Muscle layer of colon (tissue), 2 donors: ENCODE data around the gene HIPK2.

Experiments
- H3K27ac ChIP-seq: one replicate; pipeline ENCODE4 v1.7.0; 2013; ENCODE audit warnings: low read depth, mild to moderate bottlenecking, low read length, moderate library complexity
- H3K27me3 ChIP-seq, 2 donors: one replicate each; pipeline ENCODE4 v1.7.0; 2013; ENCODE audit warnings: low read length in 2 of 2, mild to moderate bottlenecking in 2 of 2; ENCODE audit not compliant: insufficient read depth in 2 of 2, control insufficient read depth in 1 of 2
- H3K36me3 ChIP-seq: one replicate; pipeline ENCODE4 v1.7.0; 2013; ENCODE audit warnings: mild to moderate bottlenecking, low read length; ENCODE audit not compliant: insufficient read depth
- H3K4me1 ChIP-seq: one replicate; pipeline ENCODE4 v1.7.0; 2013; ENCODE audit warnings: mild to moderate bottlenecking, low read length; ENCODE audit not compliant: insufficient read depth
- H3K4me3 ChIP-seq, 2 donors: one replicate each; pipeline ENCODE4 v1.7.0; 2013; ENCODE audit warnings: low read length in 2 of 2, low read depth in 1 of 2, mild to moderate bottlenecking in 1 of 2, moderate library complexity in 1 of 2
- H3K9ac ChIP-seq: one replicate; pipeline ENCODE4 v1.7.0; 2013; ENCODE audit warnings: low read length
- H3K9me3 ChIP-seq: one replicate; pipeline ENCODE4 v1.7.0; 2013; ENCODE audit warnings: mild to moderate bottlenecking, low read length
- donor health status: abdominal sarcoma.
- donor health status: Adenocarcinoma of cecum.

The HIPK2 gene

GRCh38 chr7:139585042-139585441 is 192.8 kb downstream of the HIPK2 start:
- H3K36me3 ChIP-seq: peaks cover 27% of the 10 kb centered on the region
- H3K4me1 ChIP-seq: no peaks in the 10 kb centered on the region
- no peaks in the 10 kb centered on the region for H3K9me3 ChIP-seq
- no peak overlapping the region for H3K4me3 ChIP-seq
- H3K27me3 ChIP-seq: no peaks in the 10 kb centered on the region
- H3K9ac ChIP-seq: no peak overlapping the region
- H3K27ac ChIP-seq: no peak overlapping the region

DNA sequence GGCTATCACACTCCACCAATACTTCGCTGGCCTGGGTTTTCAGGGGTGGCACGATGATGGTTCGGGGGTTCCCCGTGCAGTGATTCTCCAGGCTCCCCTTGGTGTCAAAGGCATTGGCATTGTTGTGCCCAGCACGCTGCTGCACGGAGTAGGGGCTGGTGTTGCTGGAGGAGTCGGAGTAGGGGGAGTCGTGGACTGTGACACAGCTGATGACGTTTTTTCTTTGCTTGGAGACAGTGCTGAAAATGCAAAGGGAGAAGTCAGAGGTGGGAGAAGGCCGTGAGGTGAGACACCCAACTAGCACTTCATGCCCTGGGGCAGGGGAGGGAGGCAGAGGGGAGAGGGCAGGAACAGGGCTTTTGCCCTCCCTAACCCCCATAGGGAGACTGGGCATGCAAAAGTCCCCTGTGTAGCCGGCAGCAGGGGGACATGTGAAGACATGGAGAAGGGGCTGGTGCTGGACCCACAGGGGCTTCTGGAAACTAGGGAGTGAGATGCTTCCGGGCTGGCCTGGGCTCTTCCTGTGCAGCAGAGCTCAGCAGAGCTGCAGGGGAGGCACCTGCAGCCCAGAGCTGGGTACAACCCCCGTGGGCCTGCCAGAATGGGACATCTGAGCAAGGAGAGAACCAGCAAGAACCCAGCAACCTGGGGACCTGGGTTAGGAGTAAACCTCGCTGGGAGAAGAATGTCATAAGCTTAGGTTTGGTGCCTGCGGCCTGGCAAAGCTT is 193.8 kb downstream of the HIPK2 start:
- H3K9ac ChIP-seq: no peak overlapping the region
- no peaks in the 10 kb centered on the region for H3K27me3 ChIP-seq
- no peaks in the 10 kb centered on the region for H3K4me1 ChIP-seq
- H3K27ac ChIP-seq: no peak overlapping the region
- H3K36me3 ChIP-seq: peaks cover 27% of the 10 kb centered on the region
- no peaks in the 10 kb centered on the region for H3K9me3 ChIP-seq
- no peak overlapping the region for H3K4me3 ChIP-seq

- Histone ChIP-seq H3K4me3 (no peak overlapping the region), H3K27ac (no peak overlapping the region), H3K27me3 (no peaks in the 10 kb centered on the region), H3K4me1 (no peaks in the 10 kb centered on the region), H3K36me3 (peaks cover 27% of the 10 kb centered on the region), H3K9ac (no peak overlapping the region), H3K9me3 (no peaks in the 10 kb centered on the region)
Observed at GRCh38 chr7:139582671-139583155, 195.1 kb downstream of the HIPK2 start.

GRCh38 chr7:139582130-139582650 is 195.6 kb downstream of the HIPK2 start:
- Histone ChIP-seq H3K36me3 (peaks cover 27% of the 10 kb centered on the region), H3K27me3 (no peaks in the 10 kb centered on the region), H3K9me3 (no peaks in the 10 kb centered on the region), H3K27ac (no peak overlapping the region), H3K9ac (no peak overlapping the region), H3K4me1 (no peaks in the 10 kb centered on the region), H3K4me3 (no peak overlapping the region)

- Histone ChIP-seq H3K4me3 (no peak overlapping the region), H3K27ac (no peak overlapping the region), H3K36me3 (peaks cover 27% of the 10 kb centered on the region), H3K27me3 (no peaks in the 10 kb centered on the region), H3K9me3 (no peaks in the 10 kb centered on the region), H3K9ac (no peak overlapping the region), H3K4me1 (no peaks in the 10 kb centered on the region)
Observed at GRCh38 chr7:139580435-139580834, 197.4 kb downstream of the HIPK2 start.

DNA sequence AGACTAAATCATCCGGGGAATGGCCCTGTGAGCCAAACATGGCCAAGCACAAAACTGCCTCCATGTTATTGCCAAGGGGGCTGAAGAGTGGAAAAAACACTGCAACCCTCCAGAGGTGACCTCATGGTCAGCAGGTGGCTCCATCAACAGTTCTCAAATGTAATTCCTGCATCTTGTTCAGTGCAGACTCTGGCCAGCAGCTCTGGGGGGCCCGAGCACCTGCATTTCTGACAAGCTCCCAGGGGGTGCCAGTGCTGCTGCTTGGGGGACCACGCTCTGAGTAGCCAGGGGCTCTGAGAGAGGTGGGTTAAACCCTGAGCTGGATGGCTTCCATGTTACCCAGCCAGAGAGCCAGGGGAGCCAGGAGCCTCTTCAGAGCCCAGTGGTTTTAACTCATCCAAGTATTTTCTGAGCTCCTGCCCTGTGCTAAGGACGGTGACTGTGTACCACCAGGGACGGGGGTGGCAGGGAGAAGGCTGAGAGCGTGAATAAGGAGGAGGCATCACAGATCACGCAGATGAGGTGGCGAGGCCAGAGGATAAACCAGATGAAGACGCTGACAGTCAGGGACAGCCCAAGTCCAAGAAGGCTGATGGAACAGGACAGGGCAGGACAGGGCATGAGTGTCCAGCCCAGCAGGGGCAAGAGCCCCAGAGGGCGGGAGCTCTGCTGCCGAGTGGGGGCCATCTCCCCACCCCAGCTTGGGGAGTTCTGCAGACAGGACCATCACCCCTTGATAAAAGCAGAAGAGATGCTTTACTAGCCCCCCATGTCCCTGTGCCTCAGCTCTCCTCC is 201.4 kb downstream of the HIPK2 start:
- Histone ChIP-seq H3K9ac (no peak overlapping the region), H3K4me3 (no peak overlapping the region), H3K4me1 (no peaks in the 10 kb centered on the region), H3K27ac (no peak overlapping the region), H3K9me3 (no peaks in the 10 kb centered on the region), H3K27me3 (no peaks in the 10 kb centered on the region), H3K36me3 (peaks cover 16% of the 10 kb centered on the region)

- peaks cover 10% of the 10 kb centered on the region for H3K36me3 ChIP-seq
- H3K9me3 ChIP-seq: no peaks in the 10 kb centered on the region
- H3K27ac ChIP-seq: no peak overlapping the region
- no peaks in the 10 kb centered on the region for H3K4me1 ChIP-seq
- no peaks in the 10 kb centered on the region for H3K27me3 ChIP-seq
- no peak overlapping the region for H3K9ac ChIP-seq
- no peak overlapping the region for H3K4me3 ChIP-seq
Observed at GRCh38 chr7:139575338-139575680, 202.5 kb downstream of the HIPK2 start.

DNA sequence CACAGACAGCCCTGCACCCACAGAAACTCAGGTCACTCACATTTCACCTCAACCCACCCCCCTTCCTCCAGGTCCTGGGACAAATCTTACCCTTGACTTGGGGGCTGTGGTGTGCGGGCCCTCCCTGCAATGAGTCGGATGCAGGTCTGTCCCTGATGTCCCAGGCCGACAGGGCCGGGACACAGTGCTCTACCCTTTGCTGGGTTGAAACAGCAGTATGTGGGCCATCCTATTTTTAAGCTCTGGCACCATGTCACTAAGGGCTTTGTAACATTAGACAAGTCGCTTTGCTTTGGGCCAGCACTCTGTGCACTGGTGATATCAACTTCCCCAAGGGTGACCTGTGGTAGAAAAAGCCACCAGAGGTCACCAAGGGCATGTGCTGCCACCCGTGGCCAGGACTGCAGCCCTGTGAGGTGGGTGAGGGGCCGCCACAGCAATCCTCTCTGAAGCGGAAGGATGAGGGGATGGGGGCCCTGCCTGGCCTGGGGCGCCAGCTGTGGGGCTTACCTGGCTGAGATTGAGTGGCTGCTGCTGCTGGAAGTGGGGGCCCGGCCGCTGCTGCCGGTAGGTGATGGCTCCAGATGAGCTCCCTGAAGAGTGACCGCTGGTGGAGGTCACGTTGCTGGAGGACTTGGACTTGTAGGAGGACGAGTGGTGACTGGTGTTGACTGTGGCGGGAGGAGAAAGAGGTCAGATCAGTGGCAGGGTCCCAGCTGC is 203.0 kb downstream of the HIPK2 start:
- no peaks in the 10 kb centered on the region for H3K9me3 ChIP-seq
- H3K36me3 ChIP-seq: peaks cover 7% of the 10 kb centered on the region
- H3K27ac ChIP-seq: no peak overlapping the region
- no peak overlapping the region for H3K9ac ChIP-seq
- H3K4me1 ChIP-seq: no peaks in the 10 kb centered on the region
- no peaks in the 10 kb centered on the region for H3K27me3 ChIP-seq
- no peak overlapping the region for H3K4me3 ChIP-seq

DNA sequence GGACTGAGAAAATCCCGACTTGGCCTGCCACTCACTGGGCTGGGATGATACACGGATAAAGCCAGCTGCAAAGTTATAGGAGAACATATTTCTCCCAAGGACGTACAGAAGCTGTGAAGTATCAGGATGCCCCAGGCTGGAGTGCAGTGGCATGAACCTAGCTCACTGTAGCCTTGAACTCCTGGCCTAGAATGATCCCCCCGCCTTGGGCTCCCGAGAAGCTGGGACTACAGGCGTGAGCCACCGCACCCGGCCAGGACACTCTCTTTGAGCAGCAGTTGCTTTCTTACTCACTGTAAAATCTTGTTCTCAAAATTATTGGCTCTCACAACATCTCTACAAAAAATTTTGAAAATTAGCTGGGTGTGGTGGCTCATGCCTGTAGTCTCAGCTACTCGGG is 203.9 kb downstream of the HIPK2 start:
- Histone ChIP-seq H3K9ac (no peak overlapping the region), H3K27me3 (no peaks in the 10 kb centered on the region), H3K4me3 (no peak overlapping the region), H3K4me1 (no peaks in the 10 kb centered on the region), H3K36me3 (peaks cover 7% of the 10 kb centered on the region), H3K27ac (no peak overlapping the region), H3K9me3 (no peaks in the 10 kb centered on the region)

DNA sequence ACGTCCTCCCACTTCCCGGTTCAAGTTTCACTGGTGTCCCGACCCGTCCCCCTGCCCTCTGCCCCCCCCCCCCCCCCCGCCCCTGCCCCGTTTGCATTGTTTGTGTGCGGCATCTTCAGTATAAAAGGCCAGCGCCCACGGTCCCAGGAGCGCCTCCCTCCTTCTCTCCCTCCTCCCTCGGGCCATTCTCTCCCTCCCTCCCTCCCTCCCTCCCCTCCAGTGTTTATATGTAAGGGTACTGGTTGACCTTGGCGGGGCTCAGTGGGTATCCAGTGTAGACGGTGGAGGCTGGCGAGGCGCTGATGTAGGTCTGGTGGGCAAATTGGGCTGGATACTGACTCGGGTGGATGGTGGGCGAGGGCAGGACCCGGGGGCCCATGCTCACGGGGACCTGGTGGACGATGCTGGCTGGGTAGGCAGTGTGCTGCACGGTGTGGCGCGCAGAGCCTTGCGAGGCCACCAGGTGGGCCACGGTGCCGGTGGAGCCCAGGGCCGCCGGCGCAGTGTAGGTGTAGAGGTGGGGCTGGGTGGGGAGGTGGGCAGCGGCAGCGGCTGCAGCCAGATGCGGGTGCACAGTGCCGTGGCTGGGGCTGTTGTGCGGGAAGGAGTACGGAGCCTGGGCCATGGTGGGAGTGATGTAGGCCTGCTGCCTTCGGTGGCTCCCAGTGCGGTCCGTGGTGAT is 205.0 kb downstream of the HIPK2 start:
- no peak overlapping the region for H3K27ac ChIP-seq
- no peaks in the 10 kb centered on the region for H3K4me1 ChIP-seq
- H3K36me3 ChIP-seq: peaks cover 7% of the 10 kb centered on the region
- no peaks in the 10 kb centered on the region for H3K27me3 ChIP-seq
- H3K9me3 ChIP-seq: no peaks in the 10 kb centered on the region
- no peak overlapping the region for H3K4me3 ChIP-seq
- H3K9ac ChIP-seq: no peak overlapping the region

- Histone ChIP-seq H3K9ac (no peak overlapping the region), H3K36me3 (peaks cover 7% of the 10 kb centered on the region), H3K9me3 (no peaks in the 10 kb centered on the region), H3K27ac (no peak overlapping the region), H3K4me1 (no peaks in the 10 kb centered on the region), H3K27me3 (no peaks in the 10 kb centered on the region), H3K4me3 (no peak overlapping the region)
Observed at GRCh38 chr7:139572071-139572470, 205.7 kb downstream of the HIPK2 start.
